ENCODE data around the gene C2CD5. TPM values are rescaled to one million over a fixed set of nuclear protein-coding genes. Genes with fewer than 3 reads are reported as not detected.
A peak's percentile ranks its signal among the peaks of the same experiment; 100 is the strongest.

Gene C2CD5, protein sequence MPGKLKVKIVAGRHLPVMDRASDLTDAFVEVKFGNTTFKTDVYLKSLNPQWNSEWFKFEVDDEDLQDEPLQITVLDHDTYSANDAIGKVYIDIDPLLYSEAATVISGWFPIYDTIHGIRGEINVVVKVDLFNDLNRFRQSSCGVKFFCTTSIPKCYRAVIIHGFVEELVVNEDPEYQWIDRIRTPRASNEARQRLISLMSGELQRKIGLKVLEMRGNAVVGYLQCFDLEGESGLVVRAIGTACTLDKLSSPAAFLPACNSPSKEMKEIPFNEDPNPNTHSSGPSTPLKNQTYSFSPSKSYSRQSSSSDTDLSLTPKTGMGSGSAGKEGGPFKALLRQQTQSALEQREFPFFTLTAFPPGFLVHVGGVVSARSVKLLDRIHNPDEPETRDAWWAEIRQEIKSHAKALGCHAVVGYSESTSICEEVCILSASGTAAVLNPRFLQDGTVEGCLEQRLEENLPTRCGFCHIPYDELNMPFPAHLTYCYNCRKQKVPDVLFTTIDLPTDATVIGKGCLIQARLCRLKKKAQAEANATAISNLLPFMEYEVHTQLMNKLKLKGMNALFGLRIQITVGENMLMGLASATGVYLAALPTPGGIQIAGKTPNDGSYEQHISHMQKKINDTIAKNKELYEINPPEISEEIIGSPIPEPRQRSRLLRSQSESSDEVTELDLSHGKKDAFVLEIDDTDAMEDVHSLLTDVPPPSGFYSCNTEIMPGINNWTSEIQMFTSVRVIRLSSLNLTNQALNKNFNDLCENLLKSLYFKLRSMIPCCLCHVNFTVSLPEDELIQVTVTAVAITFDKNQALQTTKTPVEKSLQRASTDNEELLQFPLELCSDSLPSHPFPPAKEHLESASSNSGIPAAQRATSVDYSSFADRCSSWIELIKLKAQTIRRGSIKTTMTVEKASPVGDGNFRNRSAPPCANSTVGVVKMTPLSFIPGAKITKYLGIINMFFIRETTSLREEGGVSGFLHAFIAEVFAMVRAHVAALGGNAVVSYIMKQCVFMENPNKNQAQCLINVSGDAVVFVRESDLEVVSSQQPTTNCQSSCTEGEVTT
- total RNA-seq = 10 to 100 TPM; 32.6 to 32.8 TPM

DNA sequence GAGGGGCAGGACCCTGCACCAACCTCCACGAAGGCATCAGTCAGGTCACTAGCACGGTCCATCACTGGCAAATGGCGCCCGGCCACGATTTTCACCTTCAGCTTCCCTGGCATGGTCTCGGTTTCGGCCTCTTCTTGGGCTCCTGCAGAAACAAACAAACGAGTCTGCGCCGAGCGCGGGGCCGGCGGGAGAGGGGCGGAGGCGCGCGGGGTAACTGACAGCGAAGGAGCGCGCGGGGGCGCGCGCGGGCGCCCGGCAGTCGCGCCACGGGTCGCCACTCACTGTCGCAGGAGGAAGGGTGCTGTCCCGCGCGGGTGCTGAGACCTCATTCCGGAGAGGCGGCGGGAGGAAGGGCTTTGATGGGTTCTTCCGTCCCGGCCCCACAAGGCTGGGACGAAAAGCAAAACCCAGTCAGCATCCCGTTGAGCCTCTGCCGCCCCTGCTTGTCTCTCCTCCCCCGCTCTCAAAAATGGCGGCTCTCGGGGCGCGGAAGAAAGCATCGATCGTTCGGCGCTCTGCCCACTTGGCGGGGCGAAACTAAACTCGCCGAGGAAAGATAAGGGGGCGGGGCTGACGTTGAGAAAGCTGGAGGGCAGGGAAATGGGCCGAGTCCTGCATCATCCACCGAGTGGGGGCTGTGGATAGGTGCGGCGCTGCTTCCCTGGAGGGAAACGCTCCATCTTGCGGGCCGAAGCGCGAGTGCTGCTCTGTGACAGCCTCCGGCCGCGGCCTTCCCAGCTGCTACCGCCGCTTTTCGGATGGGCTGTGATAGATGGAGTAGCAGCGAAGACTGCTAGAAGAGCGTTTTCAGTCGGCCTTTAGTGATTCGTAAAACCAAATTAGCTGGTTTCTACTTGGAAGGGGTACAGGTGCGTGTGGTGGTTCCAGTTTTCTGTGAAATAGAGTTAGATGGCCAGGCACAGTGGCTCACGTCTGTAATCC lies at the start of gene C2CD5:
Gene C2CD5, minus strand, starts transcription at position 505 of the 942 bp plus-strand sequence. Its CDS starts 392 bp downstream, at position 113.
- Mint-ChIP-seq H3K27ac (peak within 1 kb of the TSS; percentile 93), H3K9me3 (no peaks in the 10 kb centered on the region), H3K4me1 (ENCODE audit: low read depth) (peaks cover 31% of the 10 kb centered on the region), H3K27me3 (no peaks in the 10 kb centered on the region), H3K4me3 (peak within 1 kb of the TSS; percentile 95), H3K36me3 (peaks cover 10% of the 10 kb centered on the region)
- DNase-seq = peak; percentile 97
- POLR2A ChIA-PET = interaction anchor here (0.6 to 1.9 kb wide), 4 partner anchors 52 to 499 kb away, joined by 3 to 14 read pairs (median 5); partner anchors contain the start of genes CMAS and ETNK1
- intact Hi-C loops (cut with micrococcal nuclease) = loop anchor here (1.0 to 10.0 kb wide), 10 partner anchors 52 to 1087 kb away; partner anchors contain the start of genes ETNK1, GOLT1B, LDHB and RECQL
- CTCF ChIA-PET = interaction anchor here (0.6 to 1.9 kb wide), 5 partner anchors 19 to 126 kb away, joined by 3 to 7 read pairs (median 4); partner anchors contain the start of gene ETNK1

DNA sequence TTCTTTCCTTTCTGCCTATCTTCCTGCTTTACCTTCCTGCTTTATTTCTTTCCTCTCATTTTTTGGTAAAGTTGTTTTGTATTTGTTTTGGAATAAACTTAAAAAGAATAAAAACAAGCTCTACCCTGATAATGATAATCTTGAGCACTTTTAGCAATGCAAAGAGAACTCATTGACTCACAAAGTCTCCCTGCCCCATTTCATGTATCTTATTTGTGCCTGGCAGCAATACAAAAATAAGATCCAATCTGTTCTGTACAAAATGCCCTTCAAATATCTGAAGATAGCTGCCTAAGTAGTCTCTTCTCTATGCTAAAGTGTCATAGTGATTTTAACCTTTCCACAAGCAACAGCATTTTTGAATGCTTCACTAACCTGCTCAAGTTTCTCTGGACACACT lies 49.5 kb upstream of the C2CD5 start:
- intact Hi-C loops (cut with micrococcal nuclease) = no loop called here
- Mint-ChIP-seq H3K36me3 (no peaks in the 10 kb centered on the region), H3K9me3 (no peaks in the 10 kb centered on the region), H3K4me3 (no peak overlapping the region), H3K27me3 (no peaks in the 10 kb centered on the region), H3K27ac (no peak overlapping the region), H3K4me1 (ENCODE audit: low read depth) (peaks cover 18% of the 10 kb centered on the region)
- CTCF ChIA-PET = interaction anchor here (0.7 kb wide), 1 partner anchor 48 kb away, joined by 3 read pairs; no protein-coding TSS in a partner anchor
- DNase-seq = no peak
- POLR2A ChIA-PET = interaction anchor here (1.3 kb wide), 1 partner anchor 31 kb away, joined by 4 read pairs; the partner anchor contains the start of gene ETNK1

DNA sequence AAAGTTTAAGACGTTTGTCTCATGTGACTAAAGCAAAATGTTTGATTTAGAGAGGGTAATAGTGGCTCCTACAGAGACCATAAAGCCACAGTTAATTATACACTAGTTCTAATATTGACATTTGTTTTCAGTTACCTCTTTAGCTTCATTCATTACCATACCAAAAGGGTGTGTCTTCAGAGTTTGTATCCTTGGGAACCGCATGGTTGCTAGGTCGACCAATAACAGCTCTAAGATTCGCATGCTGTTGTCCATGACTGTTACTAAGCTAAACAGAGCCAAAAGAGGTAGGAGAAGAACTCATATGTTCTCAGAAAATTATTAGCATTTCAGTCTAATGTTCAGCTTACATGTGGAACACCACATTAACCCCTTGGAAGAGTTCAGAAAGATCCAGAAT lies 44.5 kb upstream of the C2CD5 start:
- no peaks in the 10 kb centered on the region for H3K9me3 Mint-ChIP-seq
- H3K36me3 Mint-ChIP-seq = no peaks in the 10 kb centered on the region
- intact Hi-C loops (cut with micrococcal nuclease) = no loop called here
- ChIA-PET POLR2A (no interaction called here), CTCF (no interaction called here)
- peaks cover 2% of the 10 kb centered on the region for H3K4me1 Mint-ChIP-seq (ENCODE audit: low read depth)
- no peak overlapping the region for H3K4me3 Mint-ChIP-seq
- no peak overlapping the region for H3K27ac Mint-ChIP-seq
- DNase-seq = no peak
- no peaks in the 10 kb centered on the region for H3K27me3 Mint-ChIP-seq

DNA sequence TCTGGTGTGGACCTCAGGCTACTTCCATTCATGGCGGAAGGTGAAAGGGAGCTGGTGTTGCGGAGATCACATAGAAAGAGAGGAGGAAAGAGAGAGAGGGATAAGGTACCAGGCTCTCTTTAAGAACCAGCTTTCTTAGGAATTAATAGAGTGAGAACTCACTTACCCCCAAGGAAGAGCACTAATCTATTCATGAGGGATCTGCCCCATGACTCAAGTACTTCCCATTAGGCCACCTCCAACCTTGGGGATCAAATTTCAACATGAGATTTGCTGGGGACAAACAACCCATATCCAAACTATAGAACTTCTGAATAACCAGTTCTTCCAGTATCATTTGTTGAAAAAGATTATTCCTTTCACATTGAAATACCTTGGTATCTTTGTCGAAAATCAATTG lies 34.0 kb upstream of the C2CD5 start:
- no peaks in the 10 kb centered on the region for H3K9me3 Mint-ChIP-seq
- no peaks in the 10 kb centered on the region for H3K27me3 Mint-ChIP-seq
- POLR2A ChIA-PET = no interaction called here
- no peak for DNase-seq
- no peak overlapping the region for H3K27ac Mint-ChIP-seq
- H3K4me1 Mint-ChIP-seq (ENCODE audit: low read depth) = no peaks in the 10 kb centered on the region
- CTCF ChIA-PET = no interaction called here
- intact Hi-C loops (cut with micrococcal nuclease) = no loop called here
- no peak overlapping the region for H3K4me3 Mint-ChIP-seq
- no peaks in the 10 kb centered on the region for H3K36me3 Mint-ChIP-seq

DNA sequence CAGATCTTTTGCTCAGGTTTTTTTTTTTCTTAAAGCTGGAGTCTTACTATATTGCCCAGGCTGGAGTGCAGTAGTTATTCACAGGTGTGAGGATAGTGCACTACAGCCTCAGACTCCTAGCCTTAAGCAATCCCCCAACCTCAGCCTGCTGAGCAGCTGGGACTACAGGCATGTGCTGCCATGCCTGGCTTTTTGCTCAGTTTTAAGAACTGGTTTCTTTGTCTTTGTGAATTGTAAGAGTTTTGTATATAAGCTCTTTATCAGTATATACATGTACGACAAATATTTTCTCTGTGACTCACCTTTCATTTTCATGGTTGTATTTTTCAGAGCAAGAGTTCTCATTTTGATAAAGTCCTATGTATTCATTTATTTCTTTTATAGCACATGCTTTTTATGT lies 33.3 kb upstream of the C2CD5 start:
- no peaks in the 10 kb centered on the region for H3K27me3 Mint-ChIP-seq
- intact Hi-C loops (cut with micrococcal nuclease) = no loop called here
- DNase-seq = no peak
- no peak overlapping the region for H3K27ac Mint-ChIP-seq
- ChIA-PET POLR2A (no interaction called here), CTCF (no interaction called here)
- H3K4me3 Mint-ChIP-seq = no peak overlapping the region
- H3K4me1 Mint-ChIP-seq (ENCODE audit: low read depth) = no peaks in the 10 kb centered on the region
- no peaks in the 10 kb centered on the region for H3K36me3 Mint-ChIP-seq
- H3K9me3 Mint-ChIP-seq = no peaks in the 10 kb centered on the region

DNA sequence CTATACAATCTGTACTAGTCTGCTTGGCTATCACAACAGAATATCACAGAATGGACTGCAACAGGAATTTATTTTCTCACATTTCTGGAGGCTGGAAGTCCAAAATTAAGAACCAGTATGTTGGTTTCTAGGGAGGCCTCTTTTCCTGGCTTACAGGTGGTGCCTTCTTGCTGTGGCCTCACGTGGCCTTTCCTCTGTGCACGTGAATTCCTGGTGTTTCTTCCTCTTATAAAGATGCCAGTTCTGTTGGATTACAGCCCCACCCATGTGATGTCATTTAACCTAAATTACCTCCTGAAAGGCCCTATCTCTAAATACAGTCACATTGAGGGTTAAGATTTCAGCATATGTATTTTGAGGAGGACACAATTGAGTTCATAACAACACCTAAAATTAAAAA lies 32.1 kb upstream of the C2CD5 start:
- no peaks in the 10 kb centered on the region for H3K36me3 Mint-ChIP-seq
- no peak for DNase-seq
- intact Hi-C loops (cut with micrococcal nuclease) = no loop called here
- no peaks in the 10 kb centered on the region for H3K9me3 Mint-ChIP-seq
- no peak overlapping the region for H3K27ac Mint-ChIP-seq
- H3K27me3 Mint-ChIP-seq = peaks cover 3% of the 10 kb centered on the region
- ChIA-PET POLR2A (no interaction called here), CTCF (interaction anchor here (0.6 kb wide), 1 partner anchor 12 kb away, joined by 3 read pairs; no protein-coding TSS in a partner anchor)
- no peak overlapping the region for H3K4me3 Mint-ChIP-seq
- H3K4me1 Mint-ChIP-seq (ENCODE audit: low read depth) = no peaks in the 10 kb centered on the region

DNA sequence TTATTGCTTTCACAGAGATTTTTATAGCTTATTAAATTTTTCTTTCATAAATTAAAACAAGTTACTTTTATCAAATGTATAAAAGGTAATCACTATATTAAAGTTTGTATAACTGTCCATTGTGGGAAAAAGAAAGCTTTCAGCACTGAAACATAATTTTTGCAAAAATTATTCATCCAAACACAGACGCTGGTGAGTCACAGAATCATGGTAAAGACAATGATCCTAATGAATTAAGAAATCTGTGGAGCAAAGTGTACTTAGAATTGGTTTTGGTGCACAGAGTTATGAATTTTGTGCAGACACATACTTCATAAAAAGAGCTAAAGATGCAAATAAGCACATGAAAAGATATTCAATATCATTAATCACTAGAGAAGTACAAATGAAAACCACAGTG lies 31.7 kb upstream of the C2CD5 start:
- H3K4me1 Mint-ChIP-seq (ENCODE audit: low read depth) = no peaks in the 10 kb centered on the region
- ChIA-PET POLR2A (no interaction called here), CTCF (interaction anchor here (0.6 kb wide), 1 partner anchor 12 kb away, joined by 3 read pairs; no protein-coding TSS in a partner anchor)
- peaks cover 3% of the 10 kb centered on the region for H3K27me3 Mint-ChIP-seq
- no peak overlapping the region for H3K4me3 Mint-ChIP-seq
- DNase-seq = no peak
- no peaks in the 10 kb centered on the region for H3K36me3 Mint-ChIP-seq
- intact Hi-C loops (cut with micrococcal nuclease) = no loop called here
- no peaks in the 10 kb centered on the region for H3K9me3 Mint-ChIP-seq
- H3K27ac Mint-ChIP-seq = no peak overlapping the region

DNA sequence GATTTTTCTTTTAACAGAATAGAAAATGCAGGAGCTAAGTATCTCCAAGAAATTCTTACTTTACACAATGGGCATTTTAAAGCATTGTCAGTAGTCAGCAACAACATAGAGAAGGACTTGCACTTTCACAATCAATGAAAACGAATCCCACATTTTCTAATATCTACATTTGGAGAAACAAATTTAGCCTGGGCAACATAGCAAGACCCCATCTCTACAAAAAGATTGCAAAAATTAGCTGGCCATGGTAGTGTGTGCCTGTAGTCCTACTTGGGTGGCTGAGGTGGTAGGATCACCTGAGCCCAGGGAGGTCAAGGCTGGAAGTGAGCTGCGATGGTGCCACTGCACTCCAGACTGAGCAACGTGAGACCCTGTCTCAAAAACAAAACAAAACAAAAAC lies 30.6 kb upstream of the C2CD5 start:
- intact Hi-C loops (cut with micrococcal nuclease) = no loop called here
- DNase-seq = no peak
- H3K4me1 Mint-ChIP-seq (ENCODE audit: low read depth) = no peaks in the 10 kb centered on the region

DNA sequence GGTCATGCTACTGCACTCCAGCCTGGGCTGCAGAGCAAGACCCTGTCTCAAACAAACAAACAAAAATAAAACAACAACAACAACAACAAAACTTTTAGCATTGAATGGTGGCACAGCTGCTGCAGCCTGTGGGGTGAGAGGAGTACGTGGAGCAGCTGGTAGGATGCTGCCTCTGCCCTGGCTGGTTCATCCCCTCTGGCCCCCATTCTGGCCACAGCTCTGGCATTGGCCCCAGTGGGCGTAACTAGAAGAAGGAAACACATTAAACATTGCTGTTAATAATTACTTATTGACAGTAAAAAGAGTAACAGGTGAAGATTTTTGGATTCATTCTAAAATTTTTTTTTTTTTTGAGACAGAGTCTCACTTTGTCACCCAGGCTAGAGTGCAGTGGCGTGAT lies 28.8 kb upstream of the C2CD5 start:
- Mint-ChIP-seq H3K4me3 (no peak overlapping the region), H3K27ac (no peak overlapping the region), H3K27me3 (peaks cover 6% of the 10 kb centered on the region), H3K36me3 (no peaks in the 10 kb centered on the region), H3K4me1 (ENCODE audit: low read depth) (no peaks in the 10 kb centered on the region), H3K9me3 (no peaks in the 10 kb centered on the region)
- ChIA-PET CTCF (no interaction called here), POLR2A (no interaction called here)
- intact Hi-C loops (cut with micrococcal nuclease) = no loop called here
- no peak for DNase-seq

More for the DNA sequence above, 30.6 kb upstream of the C2CD5 start:
- Mint-ChIP-seq H3K27me3 (peaks cover 6% of the 10 kb centered on the region), H3K9me3 (no peaks in the 10 kb centered on the region), H3K36me3 (no peaks in the 10 kb centered on the region), H3K4me3 (no peak overlapping the region), H3K27ac (no peak overlapping the region)
- ChIA-PET CTCF (no interaction called here), POLR2A (no interaction called here)

DNA sequence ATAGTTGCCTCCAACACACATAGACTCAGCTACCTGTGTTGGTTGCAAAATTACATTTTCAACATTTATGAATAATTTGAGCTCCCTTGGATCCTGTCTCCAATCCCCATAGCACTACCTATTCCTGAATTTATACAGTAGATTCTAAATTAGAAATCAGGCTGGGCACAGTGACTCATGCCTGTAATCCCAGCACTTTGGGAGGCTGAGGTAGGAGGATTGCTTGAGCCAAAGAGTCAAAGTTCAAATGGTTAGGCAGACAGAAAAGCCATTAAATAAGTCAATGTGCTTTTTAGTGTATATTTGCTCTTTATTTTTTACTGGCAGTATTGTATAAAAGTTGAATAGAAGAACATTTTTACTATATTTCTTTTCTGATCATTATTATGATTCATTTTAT lies 24.9 kb upstream of the C2CD5 start:
- no peaks in the 10 kb centered on the region for H3K36me3 Mint-ChIP-seq
- no peaks in the 10 kb centered on the region for H3K4me1 Mint-ChIP-seq (ENCODE audit: low read depth)
- intact Hi-C loops (cut with micrococcal nuclease) = no loop called here
- H3K27me3 Mint-ChIP-seq = peaks cover 6% of the 10 kb centered on the region
- DNase-seq = no peak
- no peak overlapping the region for H3K27ac Mint-ChIP-seq
- H3K9me3 Mint-ChIP-seq = no peaks in the 10 kb centered on the region
- H3K4me3 Mint-ChIP-seq = no peak overlapping the region
- CTCF ChIA-PET = interaction anchor here (0.7 kb wide), 1 partner anchor 17 kb away, joined by 3 read pairs; no protein-coding TSS in a partner anchor
- POLR2A ChIA-PET = no interaction called here

Data from activated CD4-positive, alpha-beta memory T cell treated with anti-CD3 and anti-CD28 coated beads for 36 hours (primary cell).